ENCODE results near the gene TPD52L2. TPM values are rescaled to one million over a fixed set of nuclear protein-coding genes. Genes with fewer than 3 reads are reported as not detected.

Gene TPD52L2
- total RNA-seq, 6 donors from 2014 or later, result 64.2 to 103 (median 79.4) TPM

GRCh38 chr20:63842258-63842657 lies 22.8 kb upstream of the TPD52L2 start:
- Histone ChIP-seq H3K36me3 (no peaks in the 10 kb centered on the region), H3K4me1 (peaks cover 24 to 37% (median 30%) of the 10 kb centered on the region in 4 donors), H3K27me3 (peaks cover 0 to 6% (median 0%) of the 10 kb centered on the region in 4 donors), H3K27ac (no peak overlapping the region), H3K9me3 (no peaks in the 10 kb centered on the region), H3K4me3 (no peak overlapping the region)
- WGBS, 2 donors, result 59 to 61% methylated on average over 7 to 9 of the region's 9 CpGs
- DNase-seq (no peak), ATAC-seq (ENCODE audit: low FRiP score in 2 of 2) (no peak)
- TF ChIP-seq POLR2AphosphoS5 (IDR thresholded peaks at IDR 0.05), result no peak
- no peak for TF ChIP-seq CTCF (IDR thresholded peaks at IDR 0.05)
- no peak for TF ChIP-seq EP300 (IDR thresholded peaks at IDR 0.05)
- no peak for TF ChIP-seq POLR2A (IDR thresholded peaks at IDR 0.05)

GRCh38 chr20:63843222-63843621 lies 21.8 kb upstream of the TPD52L2 start:
- Histone ChIP-seq H3K36me3 (no peaks in the 10 kb centered on the region), H3K27ac (peak overlapping the region in 2 of 4 donors; percentile 83 to 84), H3K27me3 (peaks cover 0 to 16% (median 0%) of the 10 kb centered on the region in 4 donors), H3K9me3 (no peaks in the 10 kb centered on the region), H3K4me3 (no peak overlapping the region), H3K4me1 (peaks cover 33 to 46% (median 40%) of the 10 kb centered on the region in 4 donors)
- DNase-seq (no peak), ATAC-seq (ENCODE audit: low FRiP score in 2 of 2) (no peak)
- 85 to 90% methylated on average over 12 of the region's 12 CpGs for WGBS, 2 donors
- no peak for TF ChIP-seq CTCF (IDR thresholded peaks at IDR 0.05)
- no peak for TF ChIP-seq POLR2AphosphoS5 (IDR thresholded peaks at IDR 0.05)
- TF ChIP-seq POLR2A (IDR thresholded peaks at IDR 0.05), result no peak

- WGBS, 2 donors, result 36 to 39% methylated on average over 2 to 15 of the region's 16 CpGs
- Histone ChIP-seq H3K4me3 (no peak overlapping the region), H3K27me3 (peaks cover 0 to 19% (median 0%) of the 10 kb centered on the region in 4 donors), H3K36me3 (no peaks in the 10 kb centered on the region), H3K9me3 (no peaks in the 10 kb centered on the region), H3K4me1 (peaks cover 37 to 51% (median 41%) of the 10 kb centered on the region in 4 donors), H3K27ac (peak overlapping the region in 3 of 4 donors; percentile 52 to 84 (median 83))
- no peak for DNase-seq
- TF ChIP-seq POLR2AphosphoS5 (IDR thresholded peaks at IDR 0.05) (no peak), EP300 (IDR thresholded peaks at IDR 0.05) (no peak), POLR2A (IDR thresholded peaks at IDR 0.05) (no peak), CTCF (IDR thresholded peaks at IDR 0.05) (no peak)
- ATAC-seq (ENCODE audit: low FRiP score in 2 of 2), result no peak
Measured at GRCh38 chr20:63843778-63844177, 21.3 kb upstream of the TPD52L2 start.

- DNase-seq (peak in 1 of 2 donors; percentile 55), ATAC-seq (ENCODE audit: low FRiP score in 2 of 2) (peak in 1 of 2 donors; percentile 30)
- no peak for TF ChIP-seq POLR2A (IDR thresholded peaks at IDR 0.05)
- TF ChIP-seq CTCF (IDR thresholded peaks at IDR 0.05), result no peak
- peak in 1 of 2 donors; percentile 35 for TF ChIP-seq POLR2AphosphoS5 (IDR thresholded peaks at IDR 0.05)
- TF ChIP-seq EP300 (IDR thresholded peaks at IDR 0.05), result peak in 1 of 4 donors; percentile 80
- 38 to 43% methylated on average over 3 to 5 of the region's 9 CpGs for WGBS, 2 donors
- H3K4me3 ChIP-seq, result no peak overlapping the region
- H3K36me3 ChIP-seq, result no peaks in the 10 kb centered on the region
- peaks cover 0 to 19% (median 0%) of the 10 kb centered on the region in 4 donors for H3K27me3 ChIP-seq
- no peaks in the 10 kb centered on the region for H3K9me3 ChIP-seq
- peaks cover 37 to 51% (median 41%) of the 10 kb centered on the region in 4 donors for H3K4me1 ChIP-seq
- peak overlapping the region; percentile 32 to 84 (median 68) for H3K27ac ChIP-seq
Measured at GRCh38 chr20:63844511-63844991, 20.5 kb upstream of the TPD52L2 start.
